LNCaP clone FGC (cell line): ENCODE results near the gene GUK1.

Source experiments
- DNase-seq: peaks from one replicate; pipeline ENCODE4 v3.0.0-alpha.2; 2011; ENCODE audit warnings: low read depth
- H3K4me3 ChIP-seq: 2 replicates; pipeline ENCODE4 v1.5.1; 2011; ENCODE audit warnings: mild to moderate bottlenecking, low read depth, low read length, control low read depth
- CTCF ChIP-seq: IDR thresholded peaks from 2 replicates; pipeline ENCODE4 v1.5.1; 2012; ENCODE audit warnings: mild to moderate bottlenecking; ENCODE audit not compliant: control insufficient read depth, insufficient read depth; ENCODE audit errors: extremely low read depth

The GUK1 gene

GRCh38 chr1:228117335-228117734, 22.7 kb upstream of the GUK1 start:
- TF ChIP-seq CTCF: no peak

GRCh38 chr1:228118040-228118439, 22.0 kb upstream of the GUK1 start:
- DNase-seq: no peak
- no peak for TF ChIP-seq CTCF

More at GRCh38 chr1:228117335-228117734, 22.7 kb upstream of the GUK1 start:
- no peak for DNase-seq
- no peak overlapping the region for H3K4me3 ChIP-seq

GRCh38 chr1:228120351-228120750, 19.7 kb upstream of the GUK1 start:
- TF ChIP-seq CTCF: no peak
- no peak overlapping the region for H3K4me3 ChIP-seq
- no peak for DNase-seq

More at GRCh38 chr1:228118040-228118439, 22.0 kb upstream of the GUK1 start:
- H3K4me3 ChIP-seq: no peak overlapping the region

- TF ChIP-seq CTCF: no peak
- no peak overlapping the region for H3K4me3 ChIP-seq
- DNase-seq: no peak
Measured at GRCh38 chr1:228120857-228121489, 19.1 kb upstream of the GUK1 start.

- no peak for TF ChIP-seq CTCF
- no peak overlapping the region for H3K4me3 ChIP-seq
- no peak for DNase-seq
Measured at GRCh38 chr1:228122921-228123441, 17.1 kb upstream of the GUK1 start.

- no peak overlapping the region for H3K4me3 ChIP-seq
- no peak for TF ChIP-seq CTCF
- no peak for DNase-seq
Measured at GRCh38 chr1:228123505-228123904, 16.6 kb upstream of the GUK1 start.

GRCh38 chr1:228125185-228125584, 14.9 kb upstream of the GUK1 start:
- H3K4me3 ChIP-seq: no peak overlapping the region
- TF ChIP-seq CTCF: no peak
- DNase-seq: no peak
